PFSK-1 (cell line): Measurements from ENCODE around the gene LENEP.

Experiments used
- POLR2AphosphoS5 ChIP-seq: IDR thresholded peaks from 2 replicates; pipeline ENCODE4 v1.6.1; 2012; ENCODE audit warnings: low read depth, mild to moderate bottlenecking, control low read depth, low read length, moderate library complexity
- SIN3A ChIP-seq: IDR thresholded peaks from 2 replicates; pipeline ENCODE4 v1.6.1; 2012; ENCODE audit warnings: mild to moderate bottlenecking, low read length, moderate library complexity, borderline replicate concordance; ENCODE audit not compliant: insufficient read depth

- TF ChIP-seq SIN3A: no peak
- TF ChIP-seq POLR2AphosphoS5: no peak
Observed at GRCh38 chr1:155022927-155023236, 29.5 kb downstream of the LENEP start.
